Measurements from ENCODE around the gene RBM12.
A peak's percentile ranks its signal among the peaks of the same experiment; 100 is the strongest.

RBM12 gene

DNA sequence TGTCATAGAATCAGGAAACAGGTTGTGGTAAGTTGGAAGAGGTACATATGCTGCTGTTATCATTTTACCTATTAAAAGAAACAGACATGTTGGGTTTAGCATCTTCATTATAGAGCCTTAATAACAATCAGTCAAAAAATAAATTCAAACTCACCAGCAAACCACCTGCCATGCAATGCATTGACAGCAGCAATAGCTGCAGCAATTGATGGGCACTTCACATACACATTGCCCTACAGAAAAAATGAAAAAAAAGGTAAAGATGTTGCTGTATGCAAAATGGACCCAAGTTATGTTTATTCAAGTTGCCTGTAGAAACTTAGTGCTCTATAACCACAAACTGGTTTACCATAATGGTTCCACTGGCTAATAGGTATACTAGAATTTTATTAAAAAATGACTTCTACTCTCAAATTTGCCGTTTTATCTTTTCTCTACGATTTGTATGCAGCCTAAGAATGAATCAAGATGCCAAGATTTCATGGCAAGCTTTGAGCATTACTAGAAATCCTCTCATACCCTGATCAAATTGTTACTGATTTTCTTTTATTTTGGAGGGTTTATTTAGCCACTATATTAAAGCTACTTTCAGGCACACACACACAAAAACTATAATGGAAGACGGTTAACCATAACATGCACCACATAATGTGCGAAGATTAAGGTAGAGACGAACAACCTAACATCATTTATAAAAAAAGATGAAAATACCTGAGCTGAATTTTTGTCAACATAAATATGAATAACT, 40.0 kb upstream of the RBM12 start:
- TF ChIP-seq, protein P1, sequence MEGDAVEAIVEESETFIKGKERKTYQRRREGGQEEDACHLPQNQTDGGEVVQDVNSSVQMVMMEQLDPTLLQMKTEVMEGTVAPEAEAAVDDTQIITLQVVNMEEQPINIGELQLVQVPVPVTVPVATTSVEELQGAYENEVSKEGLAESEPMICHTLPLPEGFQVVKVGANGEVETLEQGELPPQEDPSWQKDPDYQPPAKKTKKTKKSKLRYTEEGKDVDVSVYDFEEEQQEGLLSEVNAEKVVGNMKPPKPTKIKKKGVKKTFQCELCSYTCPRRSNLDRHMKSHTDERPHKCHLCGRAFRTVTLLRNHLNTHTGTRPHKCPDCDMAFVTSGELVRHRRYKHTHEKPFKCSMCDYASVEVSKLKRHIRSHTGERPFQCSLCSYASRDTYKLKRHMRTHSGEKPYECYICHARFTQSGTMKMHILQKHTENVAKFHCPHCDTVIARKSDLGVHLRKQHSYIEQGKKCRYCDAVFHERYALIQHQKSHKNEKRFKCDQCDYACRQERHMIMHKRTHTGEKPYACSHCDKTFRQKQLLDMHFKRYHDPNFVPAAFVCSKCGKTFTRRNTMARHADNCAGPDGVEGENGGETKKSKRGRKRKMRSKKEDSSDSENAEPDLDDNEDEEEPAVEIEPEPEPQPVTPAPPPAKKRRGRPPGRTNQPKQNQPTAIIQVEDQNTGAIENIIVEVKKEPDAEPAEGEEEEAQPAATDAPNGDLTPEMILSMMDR (IDR thresholded peaks at IDR 0.05) = no peak

DNA sequence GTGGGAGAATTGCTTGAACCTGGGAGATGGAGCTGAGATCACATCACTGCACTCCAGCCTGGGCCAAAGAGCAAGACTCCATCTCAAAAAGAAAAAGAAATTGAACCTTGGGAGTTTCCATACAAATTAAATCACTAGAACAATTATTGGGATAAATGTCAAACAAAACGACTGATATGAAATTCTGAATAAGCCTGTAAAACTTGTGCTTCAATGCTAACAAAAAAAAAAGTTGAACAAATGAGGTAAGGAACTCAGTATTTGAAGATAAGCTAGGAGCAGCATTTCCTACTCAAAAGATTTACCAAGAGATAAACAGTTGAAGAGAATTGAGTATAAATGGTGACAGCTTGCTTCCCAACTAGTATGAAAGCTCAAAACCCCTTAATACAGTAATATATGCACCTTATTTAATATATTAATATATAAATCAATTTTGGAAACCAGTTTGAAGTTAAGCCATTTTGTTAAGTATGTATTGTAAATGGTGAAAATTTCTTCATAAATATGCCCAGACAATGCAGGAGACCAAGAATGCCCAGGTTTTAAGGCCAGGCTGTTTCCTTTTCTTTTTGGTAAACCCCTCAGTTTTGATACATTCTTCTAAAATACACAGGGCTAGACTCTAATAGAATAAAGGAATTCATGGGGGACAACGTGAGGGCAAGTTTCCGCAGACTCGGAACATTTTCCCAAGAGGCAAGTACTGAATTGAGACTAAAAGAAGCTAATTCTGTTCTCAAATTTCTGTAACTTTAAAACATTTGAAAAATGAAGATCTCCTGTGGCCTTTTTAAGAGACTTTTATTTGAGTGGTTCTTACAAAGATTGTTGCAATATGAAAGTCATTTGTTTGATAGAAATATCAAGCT, 38.4 kb upstream of the RBM12 start:
- TF ChIP-seq, protein P1 (IDR thresholded peaks at IDR 0.05) = no peak

DNA sequence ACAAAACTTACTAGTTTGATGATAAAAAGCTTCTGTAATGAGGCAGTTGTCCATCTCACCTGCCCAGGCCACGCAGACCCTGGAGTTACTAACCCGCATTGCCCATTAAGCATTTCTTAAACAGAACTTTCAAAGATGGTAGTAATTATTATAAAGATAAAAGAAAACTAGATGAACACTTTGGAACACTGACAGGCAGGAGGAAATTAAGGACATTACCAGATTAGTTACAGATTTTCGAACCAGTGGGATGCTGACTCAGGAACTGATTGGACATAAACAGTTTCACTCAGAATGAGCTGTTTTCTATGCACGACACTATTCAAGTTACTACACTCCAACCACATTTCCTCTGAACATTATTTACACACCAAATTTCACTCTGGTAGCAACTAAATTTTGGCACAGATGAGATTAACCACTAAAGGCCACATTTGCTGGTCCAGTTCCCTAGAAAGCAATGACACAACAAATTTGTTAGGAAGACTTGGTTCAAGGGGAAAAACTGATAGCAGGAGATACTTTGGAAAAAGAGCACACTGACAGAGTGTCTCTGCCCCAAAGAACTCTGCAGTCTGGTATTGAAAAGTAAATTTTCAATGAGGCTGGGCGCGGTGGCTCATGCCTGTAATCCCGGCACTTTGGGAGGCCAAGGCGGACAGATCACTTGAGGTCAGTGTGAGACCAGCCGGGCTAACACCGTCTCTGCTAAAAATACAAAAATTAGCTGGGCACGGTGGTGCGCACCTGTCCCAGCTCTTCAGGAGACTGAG, 37.5 kb upstream of the RBM12 start:
- TF ChIP-seq, protein P1 (IDR thresholded peaks at IDR 0.05) = no peak

DNA sequence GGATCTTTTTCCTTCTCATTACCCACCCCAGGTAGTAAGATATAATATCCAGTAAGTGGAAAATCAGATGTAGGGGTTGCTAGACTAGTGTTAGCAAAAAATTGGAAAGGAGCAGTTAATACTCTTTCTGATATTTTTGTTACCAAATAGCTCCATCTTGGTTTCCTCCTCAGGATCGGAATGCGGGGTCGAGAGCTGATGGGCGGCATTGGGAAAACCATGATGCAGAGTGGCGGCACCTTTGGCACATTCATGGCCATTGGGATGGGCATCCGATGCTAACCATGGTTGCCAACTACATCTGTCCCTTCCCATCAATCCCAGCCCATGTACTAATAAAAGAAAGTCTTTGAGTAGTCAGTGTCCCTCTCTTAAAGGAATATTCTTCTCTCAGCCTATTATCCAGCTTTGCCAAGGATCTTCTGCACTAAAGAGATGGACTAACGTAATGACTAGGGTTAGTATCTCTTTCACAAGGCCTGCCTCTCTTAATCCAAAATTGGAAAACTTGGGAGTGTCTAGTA, 36.0 kb upstream of the RBM12 start:
- TF ChIP-seq, protein P1 (IDR thresholded peaks at IDR 0.05) = no peak

DNA sequence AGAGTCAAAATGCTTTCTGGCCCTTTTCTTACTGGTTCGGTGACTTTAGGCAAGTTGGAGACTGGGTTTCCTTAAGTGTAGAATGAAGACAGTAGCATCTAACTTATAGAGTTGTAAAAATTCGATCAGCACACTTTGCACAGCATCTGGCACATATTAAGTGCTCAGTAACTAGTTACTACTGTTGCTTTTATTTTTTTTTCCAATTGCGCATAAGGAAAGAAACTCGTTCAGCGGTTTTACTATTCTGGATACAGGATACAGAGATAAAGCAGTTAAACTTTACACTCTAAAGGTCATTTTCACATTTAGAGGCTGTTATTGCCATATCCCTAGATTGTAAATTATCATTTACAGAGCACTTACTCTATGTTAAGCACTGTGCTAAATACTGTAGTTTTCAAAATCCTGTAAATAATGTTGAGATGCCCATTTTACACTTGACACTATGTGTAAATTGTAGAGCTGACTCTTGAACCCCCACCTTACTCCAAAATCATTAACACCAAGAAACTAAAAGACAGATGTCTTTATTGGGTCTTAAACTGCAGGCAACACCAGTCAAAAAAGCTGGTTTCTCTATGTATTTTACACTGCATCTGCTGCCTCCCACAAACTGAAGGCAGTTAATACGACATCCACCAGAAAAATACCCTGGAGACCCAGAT, 35.4 kb upstream of the RBM12 start:
- TF ChIP-seq, protein P1 (IDR thresholded peaks at IDR 0.05) = no peak

DNA sequence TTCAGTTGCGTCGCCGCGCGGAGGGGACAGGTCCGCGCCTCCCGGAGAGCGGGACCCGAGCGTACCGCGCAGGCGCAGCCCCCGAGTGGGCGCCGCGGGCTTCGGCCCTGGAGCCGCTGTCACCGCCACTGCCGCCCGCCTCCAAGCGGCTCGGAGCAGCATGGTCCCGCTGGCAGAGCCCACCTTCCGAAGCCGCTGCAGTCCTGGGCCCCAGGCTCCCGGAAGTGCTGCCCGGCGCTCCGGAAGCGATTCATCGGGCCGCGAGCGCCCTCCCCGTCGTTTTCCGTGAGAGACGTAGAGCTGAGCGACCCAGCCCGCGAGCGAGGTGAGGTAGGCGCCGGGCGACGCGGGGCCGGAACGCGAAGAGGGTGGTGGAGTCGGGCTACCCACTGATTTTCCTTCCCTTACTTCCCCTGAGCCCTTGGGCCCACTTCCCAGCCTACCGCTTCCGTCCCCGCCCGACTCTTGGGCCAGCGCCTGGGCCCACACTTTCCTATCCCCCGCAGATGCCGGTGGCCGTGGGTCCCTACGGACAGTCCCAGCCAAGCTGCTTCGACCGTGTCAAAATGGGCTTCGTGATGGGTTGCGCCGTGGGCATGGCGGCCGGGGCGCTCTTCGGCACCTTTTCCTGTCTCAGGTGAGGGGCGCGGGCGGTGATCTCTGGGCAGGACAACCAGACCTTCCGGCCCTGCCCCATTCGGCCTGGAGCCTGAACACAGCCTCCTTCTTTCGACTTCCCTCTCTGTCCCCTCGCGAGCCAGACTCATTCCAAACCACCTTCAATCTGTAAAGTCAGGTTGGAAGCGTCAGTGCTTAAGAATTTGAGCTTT, 34.6 kb upstream of the RBM12 start, which contains the start of the genes NFS1 and ROMO1:
Gene NFS1, minus strand, starts transcription at position 226 of the 830 bp plus-strand sequence. Its CDS starts 64 bp downstream, at position 162.
Gene ROMO1, plus strand, starts transcription at position 279 of the 830 bp plus-strand sequence. Its CDS starts 228 bp downstream, at position 507.
- TF ChIP-seq, protein P1 (IDR thresholded peaks at IDR 0.05) = 0 out of 2 replicates have a peak, but pooled peaks have one; percentile 20

Data from LNCAP (cell line).